Endothelial cell of hepatic sinusoid (primary cell): ENCODE results near the gene RSRC1.
"Not testable (repeated sequence)": the region's sequence is repeated elsewhere in the genome, so short reads cannot be mapped to it uniquely, and the experiment has no call there.

ENCODE experiments used
- in situ Hi-C: cut with HindIII; loops from 2 replicates; pipeline ENCODE4 v1.10.0; 2017; ENCODE audit warnings: low sequenced_read_pairs

The RSRC1 gene

GRCh38 chr3:158312560-158313141, 202.8 kb downstream of the RSRC1 start:
- in situ Hi-C loops, result no loop called here

- in situ Hi-C loops, result no loop called here
Observed at GRCh38 chr3:158313338-158313927, 203.5 kb downstream of the RSRC1 start.

- in situ Hi-C loops, result no loop called here
Observed at GRCh38 chr3:158314426-158315357, 204.8 kb downstream of the RSRC1 start.

GRCh38 chr3:158329696-158330441, 220.0 kb downstream of the RSRC1 start:
- in situ Hi-C loops, result not testable (repeated sequence)

- in situ Hi-C loops, result no loop called here
Observed at GRCh38 chr3:158330870-158331269, 221.0 kb downstream of the RSRC1 start.

GRCh38 chr3:158333736-158334135, 223.8 kb downstream of the RSRC1 start:
- in situ Hi-C loops, result no loop called here

GRCh38 chr3:158337110-158337509, 227.2 kb downstream of the RSRC1 start:
- in situ Hi-C loops, result no loop called here

GRCh38 chr3:158339638-158340037, 229.7 kb downstream of the RSRC1 start:
- in situ Hi-C loops, result no loop called here

- in situ Hi-C loops, result not testable (repeated sequence)
Observed at GRCh38 chr3:158340951-158341350, 231.1 kb downstream of the RSRC1 start.

GRCh38 chr3:158347966-158348365, 238.1 kb downstream of the RSRC1 start:
- in situ Hi-C loops, result no loop called here

- in situ Hi-C loops, result no loop called here
Observed at GRCh38 chr3:158350971-158351370, 241.1 kb downstream of the RSRC1 start.

GRCh38 chr3:158352551-158352950, 242.7 kb downstream of the RSRC1 start:
- in situ Hi-C loops, result no loop called here

- in situ Hi-C loops, result no loop called here
Observed at GRCh38 chr3:158354713-158355112, 244.8 kb downstream of the RSRC1 start.

GRCh38 chr3:158355623-158356588, 246.0 kb downstream of the RSRC1 start:
- in situ Hi-C loops, result no loop called here

GRCh38 chr3:158359339-158359738, 249.4 kb downstream of the RSRC1 start:
- in situ Hi-C loops, result no loop called here

- in situ Hi-C loops, result no loop called here
Observed at GRCh38 chr3:158360756-158361448, 251.0 kb downstream of the RSRC1 start.

- in situ Hi-C loops, result no loop called here
Observed at GRCh38 chr3:158368271-158368670, 258.4 kb downstream of the RSRC1 start.

- in situ Hi-C loops, result no loop called here
Observed at GRCh38 chr3:158369279-158369678, 259.4 kb downstream of the RSRC1 start.

- in situ Hi-C loops, result no loop called here
Observed at GRCh38 chr3:158379517-158379916, 269.6 kb downstream of the RSRC1 start.
